Epidermal melanocyte (primary cell): ENCODE measurements around the gene RPTOR.

Source experiments
- DNase-seq: peaks from one replicate; pipeline ENCODE4 v3.0.0; 2011; ENCODE audit warnings: low spot score; ENCODE audit not compliant: insufficient read length

The RPTOR gene

DNA sequence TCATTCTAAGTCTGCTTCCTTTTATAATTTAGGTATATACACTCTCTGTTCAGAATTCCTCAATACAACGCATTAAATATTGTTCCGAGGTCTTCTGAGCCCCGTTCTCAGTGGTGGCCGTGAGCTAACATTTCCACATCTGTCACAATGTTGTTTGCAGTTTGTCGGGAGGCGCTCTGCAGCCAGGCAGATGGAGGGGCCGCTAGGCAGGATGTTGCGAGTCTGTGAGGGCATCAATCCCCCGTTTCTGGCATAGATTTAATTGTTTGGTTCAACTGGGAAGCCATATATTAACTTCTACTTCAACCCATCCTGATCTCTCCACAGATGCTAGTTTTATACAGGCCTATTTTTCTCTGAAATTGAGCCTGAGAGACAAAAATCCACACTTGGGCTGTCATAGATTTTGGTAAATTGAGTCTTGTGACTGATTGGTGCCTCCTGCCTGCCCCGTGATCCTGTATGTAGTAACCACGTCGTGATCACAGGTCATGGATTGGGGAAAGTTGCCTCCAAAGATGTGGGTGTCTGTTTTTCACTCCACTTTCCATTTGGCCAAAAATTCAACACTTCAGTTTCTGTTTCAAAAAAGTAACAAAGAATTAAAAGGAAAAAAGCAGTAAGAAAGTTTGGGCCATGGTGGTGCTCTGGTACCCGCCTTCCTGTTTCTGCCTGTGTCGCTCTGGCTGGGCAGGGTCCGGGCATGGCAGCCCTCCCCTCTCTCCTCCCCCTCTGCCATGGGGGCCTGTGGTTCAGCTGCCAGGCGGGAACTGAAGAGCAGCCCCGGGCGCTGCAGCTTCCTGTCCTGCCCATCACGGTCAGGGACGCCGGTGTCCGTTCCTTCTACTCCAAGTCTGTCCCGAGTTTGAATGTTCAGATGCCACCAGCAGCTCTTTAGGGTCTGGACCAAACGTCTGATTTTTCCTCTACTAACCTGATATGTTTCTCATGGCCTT, 41.5 kb downstream of the RPTOR start:
- peak; percentile 77 for DNase-seq

DNA sequence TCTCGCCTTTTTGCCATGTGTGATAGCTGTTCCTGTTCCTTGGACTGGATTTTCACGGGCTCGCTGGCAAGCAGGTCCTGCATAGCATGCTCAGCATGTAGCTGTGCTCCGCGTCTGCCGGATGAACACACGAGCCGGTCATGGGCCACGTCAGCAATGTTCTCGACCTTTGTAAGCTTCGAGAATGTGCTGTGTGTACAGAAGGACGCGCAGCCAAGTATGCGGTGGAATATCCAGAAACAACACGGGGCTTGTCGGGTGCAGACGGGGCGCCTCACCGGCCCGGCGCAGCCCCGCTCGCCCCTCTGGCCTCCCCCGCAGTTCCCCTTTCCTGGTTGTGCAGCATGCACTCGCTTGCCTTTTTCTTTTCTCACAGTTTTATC, 42.2 kb downstream of the RPTOR start:
- no peak for DNase-seq

DNA sequence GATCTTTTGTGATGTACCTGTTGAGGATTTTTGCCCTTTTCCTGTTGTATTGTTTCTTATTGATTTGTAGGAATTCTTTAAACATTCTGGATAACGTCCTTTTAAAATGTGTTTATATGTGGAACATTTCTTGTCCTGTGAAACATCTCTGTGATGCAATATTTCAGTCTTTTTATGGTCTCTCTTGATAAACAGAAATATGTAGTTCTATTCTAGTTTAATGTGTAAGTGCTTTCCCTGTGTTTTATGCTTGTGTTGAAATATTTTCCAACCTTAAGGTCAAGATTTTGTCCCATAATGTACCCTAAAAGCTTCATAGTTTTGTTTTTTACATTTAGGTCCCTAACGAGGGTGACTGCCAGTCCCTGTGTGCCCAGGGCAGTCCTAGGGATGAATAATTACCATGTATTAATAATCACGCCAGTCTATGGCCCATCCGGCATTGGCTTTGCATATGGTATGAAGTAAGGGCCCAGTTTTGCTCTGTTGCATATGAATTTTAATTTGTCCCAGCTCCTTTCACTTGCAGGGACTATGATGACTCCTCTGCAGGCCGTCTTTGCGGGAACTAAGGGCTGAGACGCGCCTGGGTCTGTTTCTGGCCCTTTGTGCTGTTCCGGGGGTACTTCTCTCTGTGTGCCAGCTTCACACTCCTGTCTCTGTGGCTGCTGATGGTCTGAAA, 44.2 kb downstream of the RPTOR start:
- peak; percentile 18 for DNase-seq

DNA sequence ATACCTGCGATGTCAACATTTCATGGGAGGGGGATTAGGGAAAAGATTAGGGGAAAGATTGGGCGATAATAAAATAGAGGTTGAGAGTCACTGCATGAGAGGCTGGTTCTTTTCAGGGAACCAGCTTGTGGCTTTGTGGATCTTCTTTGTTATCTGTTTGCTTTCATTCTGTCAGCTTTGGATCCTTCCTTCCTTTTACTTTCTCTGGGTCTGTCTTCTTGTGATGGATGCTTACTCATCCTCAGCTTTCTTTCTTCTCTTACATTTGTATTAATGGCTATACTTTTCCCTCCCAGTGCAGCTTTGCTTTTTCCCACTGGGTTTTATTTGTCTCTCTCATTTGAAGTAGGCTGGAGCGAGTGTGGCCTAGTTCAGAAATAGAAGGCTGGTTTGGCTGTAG, 47.1 kb downstream of the RPTOR start:
- no peak for DNase-seq

DNA sequence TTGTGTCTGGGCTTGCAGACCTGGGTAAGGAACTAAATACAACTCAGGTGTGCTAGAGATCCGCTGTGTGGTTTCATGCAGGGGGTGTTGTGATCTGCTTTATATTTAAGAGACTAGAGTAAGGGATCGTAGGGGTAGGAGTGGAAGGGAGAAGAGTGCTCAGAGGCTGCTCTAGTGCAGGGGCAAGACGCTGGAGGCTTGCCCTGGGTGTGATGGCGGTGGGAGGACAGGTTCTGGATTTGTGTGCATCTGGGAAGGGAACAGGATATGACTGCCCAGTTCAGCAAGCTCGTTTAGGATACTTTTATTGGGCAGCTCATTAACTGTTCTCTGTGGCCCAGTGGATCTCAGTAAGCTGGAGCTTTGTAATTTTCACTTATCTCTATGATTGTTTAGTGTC, 47.6 kb downstream of the RPTOR start:
- peak; percentile 3 for DNase-seq

DNA sequence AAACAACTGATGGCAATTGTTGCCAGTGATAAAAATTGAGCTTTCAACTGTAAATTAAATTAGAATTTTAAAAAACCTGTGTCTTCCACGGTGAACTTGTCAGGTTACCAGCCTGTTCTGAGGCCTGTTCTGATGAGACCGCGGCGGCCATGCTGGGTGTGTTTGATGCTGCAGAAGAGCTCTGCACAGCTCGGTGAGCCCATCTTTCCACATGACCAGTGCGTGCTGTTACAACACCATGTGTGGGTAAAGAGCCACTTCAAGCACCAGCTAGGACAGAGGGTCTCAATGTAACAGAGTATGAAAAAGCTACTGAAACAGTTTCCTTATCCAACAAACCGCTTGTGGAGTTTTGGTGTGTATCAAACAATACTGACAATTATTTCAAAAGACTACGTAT, 48.5 kb downstream of the RPTOR start:
- peak; percentile 1 for DNase-seq

DNA sequence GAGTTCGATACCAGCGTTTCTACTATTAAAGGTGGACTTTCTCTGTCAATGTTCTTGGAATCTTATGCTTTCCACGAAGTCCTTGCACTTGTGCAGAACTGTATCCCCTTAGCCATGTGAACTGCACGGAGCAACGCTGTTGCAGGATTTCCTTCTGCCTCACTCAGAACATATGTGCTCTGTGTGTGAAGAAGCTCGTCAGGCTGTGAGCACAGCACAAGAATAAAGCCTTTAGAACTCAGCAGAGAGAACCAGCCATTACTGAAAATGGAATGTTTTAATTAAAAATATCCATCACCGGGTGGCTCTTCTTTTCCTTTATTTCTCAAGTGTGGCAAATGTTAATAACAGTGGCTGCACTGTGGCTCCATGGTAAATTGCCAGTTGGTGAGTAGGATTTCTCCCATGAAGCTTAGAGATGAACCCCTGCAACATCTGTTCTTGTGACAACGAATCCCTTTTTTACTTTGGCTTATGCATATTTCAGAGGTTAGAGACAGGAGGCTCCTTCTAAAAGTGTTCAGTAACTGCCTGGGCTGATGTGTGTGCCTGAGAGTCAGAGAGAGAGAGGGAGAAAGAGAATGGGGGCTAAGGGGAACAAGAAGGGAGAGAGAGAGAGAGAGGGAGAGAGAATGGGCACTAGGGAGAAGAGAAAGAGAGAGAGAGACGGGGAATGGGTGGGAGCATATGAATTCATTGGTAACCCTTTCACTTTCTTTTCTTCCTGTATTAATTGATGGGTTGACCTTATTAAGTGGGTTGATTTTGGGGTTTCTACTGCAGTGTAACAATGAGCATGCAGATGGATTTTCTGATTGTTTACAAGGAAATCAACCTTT, 50.0 kb downstream of the RPTOR start:
- DNase-seq: peak; percentile 26

DNA sequence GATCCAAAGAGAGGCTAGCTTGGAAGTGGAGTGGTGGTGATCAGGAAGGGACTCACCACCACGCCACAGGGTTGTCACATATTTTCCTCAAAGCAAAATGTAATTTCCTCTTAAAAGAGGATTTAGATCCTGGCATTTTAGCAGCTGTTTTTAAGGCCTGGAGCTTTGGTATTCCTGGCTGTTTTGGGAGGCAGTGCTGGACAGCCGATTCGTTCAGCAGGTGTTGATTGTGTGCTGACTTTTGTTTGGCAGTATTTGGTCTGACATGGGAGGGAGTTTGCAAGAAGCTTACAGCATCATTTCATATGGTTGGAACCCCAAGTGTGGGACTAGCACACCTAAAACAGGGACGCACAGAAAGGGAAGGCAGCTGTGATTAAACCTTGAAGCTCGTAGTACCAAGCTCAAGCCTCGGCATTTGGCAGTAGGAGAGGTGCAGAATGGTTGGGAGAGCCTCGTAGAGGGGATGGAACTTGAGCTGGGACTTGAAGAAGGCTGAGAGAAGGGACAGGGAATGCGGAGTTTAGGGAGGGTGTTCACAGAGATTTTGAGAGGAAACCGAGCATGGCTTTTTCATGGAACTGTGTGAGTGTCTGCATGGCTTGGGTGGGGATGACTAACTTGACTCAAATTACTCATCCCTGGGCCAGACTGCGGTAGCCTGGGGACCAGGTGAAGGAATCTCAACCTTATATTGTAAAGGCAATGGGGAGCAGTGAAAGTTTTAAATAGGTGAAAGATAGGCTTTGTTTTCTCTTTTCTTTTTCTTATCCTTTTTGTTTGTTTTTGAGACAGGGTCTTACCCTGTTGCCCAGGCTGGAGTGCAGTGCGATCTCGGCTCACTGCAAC, 52.3 kb downstream of the RPTOR start:
- DNase-seq: peak; percentile 15

DNA sequence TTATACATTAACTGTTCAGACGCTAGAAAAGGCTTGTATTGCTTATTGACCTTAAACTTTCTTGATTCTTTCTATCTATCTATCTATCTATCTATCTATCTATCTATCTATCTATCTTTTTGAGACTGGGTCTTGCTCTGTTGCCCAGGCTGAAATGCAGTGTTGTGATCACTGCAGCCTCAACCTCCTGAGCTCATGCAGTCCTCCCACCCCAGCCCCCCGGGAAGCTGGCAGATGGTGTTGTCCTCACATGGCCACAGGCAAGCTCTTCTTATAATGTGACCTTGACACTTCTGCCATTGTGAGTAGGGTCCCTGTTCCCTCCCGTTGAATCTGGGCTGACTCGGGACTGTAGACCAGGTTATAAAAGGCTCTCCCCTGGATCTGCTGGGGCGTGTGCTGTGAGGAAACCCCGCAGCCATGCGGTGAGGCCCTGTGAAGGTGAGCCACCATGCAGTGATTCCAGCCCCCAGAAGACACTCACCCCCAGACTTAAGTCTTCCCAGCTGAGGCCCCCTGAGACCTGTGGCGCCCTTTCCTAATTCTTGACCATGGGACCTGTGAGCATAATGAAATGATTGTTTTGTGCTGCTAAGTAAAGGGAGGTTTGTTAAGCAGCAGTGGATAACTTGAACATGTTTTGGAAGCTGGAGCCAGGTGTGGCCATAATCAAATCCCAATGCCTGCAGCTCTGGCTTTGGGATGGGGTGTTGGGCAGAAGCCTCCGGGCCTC, 54.3 kb downstream of the RPTOR start:
- DNase-seq: peak; percentile 8

DNA sequence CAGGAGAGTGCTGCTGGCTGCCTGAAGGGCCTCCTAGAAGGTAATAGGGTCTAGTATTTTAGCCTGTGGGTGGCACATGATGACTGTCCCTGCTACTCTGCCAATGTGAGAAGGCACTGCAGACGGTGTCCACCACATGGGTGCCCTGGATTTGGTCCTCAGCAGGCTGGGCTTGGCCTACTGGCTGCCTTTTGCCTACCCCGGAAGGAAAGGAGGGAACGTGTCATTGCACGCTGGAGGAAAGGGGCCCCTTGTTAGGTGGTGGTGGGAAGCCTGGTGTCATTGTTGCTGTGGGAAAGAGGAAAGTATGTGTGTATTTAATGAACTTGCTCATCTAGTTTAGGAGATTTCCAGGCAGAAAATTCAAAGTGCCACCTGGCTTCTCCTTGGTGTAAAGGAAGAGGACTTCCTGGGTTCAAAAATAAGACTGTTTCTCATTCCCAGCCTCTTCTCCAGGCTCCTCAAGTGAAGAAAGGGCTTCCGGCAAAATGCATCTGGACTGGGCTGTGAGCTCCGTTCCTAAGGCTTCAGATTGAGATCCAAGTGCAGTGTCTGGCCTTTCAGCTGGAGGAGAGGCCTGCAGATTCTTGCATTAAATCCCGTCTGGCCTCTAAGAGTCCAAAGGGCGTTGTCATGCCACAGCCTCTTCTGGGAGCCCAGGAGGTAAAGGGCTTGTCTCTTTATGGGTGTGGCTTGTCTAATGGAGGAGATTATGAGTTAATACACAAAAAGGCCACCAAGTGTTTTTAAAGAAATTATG, 55.1 kb downstream of the RPTOR start:
- peak; percentile 8 for DNase-seq

DNA sequence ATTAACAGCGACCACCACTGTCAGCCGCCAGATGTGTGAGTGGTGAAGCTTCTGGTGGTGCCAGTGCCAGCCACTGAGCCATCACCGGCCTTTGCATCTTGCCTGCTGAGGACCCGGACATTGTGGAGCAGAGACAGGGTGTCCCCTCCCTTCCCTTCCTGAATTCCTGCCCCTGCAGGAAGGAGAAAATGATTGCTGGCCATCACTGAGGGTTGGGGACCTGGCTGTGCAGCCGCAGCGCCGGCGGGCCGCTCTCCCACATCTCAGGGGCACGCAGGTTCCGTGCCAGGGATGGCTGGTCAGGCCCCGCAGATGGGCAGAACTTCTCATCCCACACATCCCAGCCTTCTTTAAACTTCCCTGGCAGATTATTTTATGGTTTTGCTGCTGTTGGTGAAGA, 56.5 kb downstream of the RPTOR start:
- no peak for DNase-seq

DNA sequence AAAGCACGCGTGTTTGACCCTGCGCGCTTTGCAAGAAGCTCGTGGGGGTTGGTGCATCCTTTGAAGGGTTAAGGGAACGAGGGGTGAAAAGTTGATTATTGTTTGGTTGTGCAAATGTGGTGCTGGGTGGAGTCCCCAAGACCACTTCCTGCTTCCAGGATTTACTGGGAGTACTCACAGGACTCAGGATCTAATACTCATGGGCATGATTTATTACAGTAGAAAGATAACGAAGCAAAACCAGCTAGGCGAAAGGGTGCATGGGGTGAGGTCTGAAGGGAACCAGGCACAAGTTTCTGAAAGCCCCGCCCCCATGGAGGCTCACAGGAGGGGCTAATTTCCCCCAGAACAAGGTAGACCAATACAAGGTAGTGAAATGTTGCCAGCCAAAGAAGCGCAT, 58.8 kb downstream of the RPTOR start:
- peak; percentile 7 for DNase-seq

DNA sequence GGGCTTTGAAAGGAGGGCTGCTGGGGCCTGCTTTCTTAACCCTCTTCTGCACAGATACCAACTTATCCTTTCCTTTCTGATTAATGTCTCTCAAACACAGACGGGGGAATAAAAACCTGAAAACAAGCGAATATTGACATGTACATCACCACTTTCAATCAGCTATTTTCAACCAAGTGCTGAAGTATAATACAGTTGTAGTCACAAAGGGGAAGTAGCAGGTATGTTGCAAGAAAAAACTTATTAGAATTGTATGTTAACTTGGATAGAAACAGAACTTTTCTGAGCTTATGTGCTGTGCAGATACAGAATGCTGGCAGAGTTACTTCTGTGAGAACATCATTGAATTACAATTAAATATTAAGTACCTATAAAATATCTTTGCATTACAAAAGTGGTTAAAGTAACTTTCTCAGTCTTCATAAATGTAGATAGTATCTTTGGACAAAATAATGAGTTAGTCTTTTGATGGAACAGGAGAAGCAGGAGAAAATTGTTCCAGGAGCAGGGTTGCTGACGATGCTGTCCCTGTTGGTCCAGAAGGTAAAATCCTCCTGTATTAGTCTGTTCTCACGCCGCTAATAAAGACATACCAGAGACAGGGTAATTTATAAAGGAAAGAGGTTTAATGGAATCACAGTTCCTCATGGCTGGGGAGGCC, 59.5 kb downstream of the RPTOR start:
- peak; percentile 5 for DNase-seq

DNA sequence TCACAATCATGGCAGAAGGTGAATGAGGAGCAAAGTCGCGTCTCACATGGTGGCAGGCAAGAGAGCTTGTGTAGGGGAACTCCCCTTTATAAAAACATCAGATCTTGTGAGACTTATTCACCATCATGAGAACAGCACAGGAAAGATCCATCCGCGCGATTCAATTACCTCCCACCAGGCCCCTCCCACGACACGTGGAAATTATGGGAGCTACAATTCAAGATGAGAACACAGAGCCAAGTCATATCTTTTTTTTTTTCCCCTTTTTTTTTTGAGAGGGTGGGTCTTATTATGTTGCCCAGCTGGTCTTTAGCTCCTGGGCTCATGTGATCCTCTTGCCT, 60.0 kb downstream of the RPTOR start:
- no peak for DNase-seq

DNA sequence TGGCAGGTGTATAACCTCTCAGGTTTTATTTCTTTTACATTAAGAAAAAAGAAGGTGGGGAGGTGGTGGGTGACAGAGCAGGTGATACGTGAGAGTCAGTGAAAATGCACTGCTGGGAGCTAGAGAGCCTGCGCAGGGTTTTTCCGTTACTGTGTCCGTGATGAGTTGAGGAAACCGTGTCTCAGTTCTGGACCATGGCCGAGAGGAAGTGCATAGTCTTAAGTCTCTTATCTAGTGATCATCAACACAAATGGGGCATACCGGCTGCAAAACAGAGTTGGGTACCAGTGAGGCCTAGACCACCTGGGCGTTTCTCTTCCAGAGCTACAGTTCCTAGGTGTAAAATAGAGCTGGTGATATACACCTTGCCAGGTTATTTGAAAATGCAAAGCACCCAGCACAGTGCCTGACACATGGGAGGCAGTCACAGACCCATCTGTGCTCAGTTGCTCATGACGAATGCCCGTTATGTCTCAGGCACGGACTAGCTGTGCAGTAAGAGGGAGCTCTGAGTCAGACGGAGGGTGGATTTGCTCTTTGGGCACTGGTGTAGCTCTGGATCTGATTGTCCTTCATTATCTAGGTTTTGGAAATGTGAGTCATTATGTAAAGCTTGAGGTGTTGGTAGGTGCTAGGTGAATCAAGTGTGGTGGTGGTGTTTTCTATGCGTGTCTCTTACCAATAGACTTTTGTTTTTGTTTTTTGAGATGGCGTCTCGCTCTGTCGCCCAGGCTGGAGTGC, 60.9 kb downstream of the RPTOR start:
- peak; percentile 13 for DNase-seq

DNA sequence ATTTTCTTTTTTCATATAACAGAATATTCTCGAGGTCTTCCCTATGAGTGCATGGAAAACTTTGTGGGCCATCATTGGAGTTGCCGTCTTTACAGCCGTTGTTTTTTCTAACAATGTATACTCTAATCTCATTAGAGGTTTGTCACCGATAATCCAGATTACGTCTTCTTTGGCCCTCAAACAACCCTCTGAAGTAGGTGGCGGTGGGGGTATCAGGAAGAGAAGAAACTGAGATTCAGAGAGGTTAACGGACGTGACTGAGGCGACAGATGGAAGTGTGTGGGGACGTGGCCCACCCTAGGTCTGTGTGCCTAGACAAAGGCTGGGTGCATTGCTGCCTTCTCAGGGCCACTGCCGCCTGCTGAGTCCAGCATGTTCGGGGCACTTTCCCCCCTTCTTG, 63.7 kb downstream of the RPTOR start:
- no peak for DNase-seq

DNA sequence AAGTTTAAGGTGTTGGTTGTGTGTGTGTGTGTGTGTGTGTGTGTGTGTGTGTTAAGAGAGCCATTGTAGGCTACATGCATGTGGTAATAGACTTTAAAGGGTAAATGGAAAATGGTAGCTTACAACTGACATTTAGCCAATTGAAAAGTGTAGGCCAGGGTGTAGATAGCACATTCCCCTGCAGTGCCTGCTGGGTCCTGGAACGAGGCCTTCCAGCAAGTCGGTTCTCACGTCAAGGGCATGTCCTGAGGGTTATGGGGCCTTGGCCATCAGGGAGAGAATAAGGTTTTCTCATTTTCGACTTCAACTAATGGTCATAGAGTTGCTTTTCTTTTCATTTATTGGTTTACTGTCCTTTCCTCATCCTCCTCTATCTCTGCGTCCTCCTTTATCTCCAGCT, 65.1 kb downstream of the RPTOR start:
- no peak for DNase-seq

DNA sequence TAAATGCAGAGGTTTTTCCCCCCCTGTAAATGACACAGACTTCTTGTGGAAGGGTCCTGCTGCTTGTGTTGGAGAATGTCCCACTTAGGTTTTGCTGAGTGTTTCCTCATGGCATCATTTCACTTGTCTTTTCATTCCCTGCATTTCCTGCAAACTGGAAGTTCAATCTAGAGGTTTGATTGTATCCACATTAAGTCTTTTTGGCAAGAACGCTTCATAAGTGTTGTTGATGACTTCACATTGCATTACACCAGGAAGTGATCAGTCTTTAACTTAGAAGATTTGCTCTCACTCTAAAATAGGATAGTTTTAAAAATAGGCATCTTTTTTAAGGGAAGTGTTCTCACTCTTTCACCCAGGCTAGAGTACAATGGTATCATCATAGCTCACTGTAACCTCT, 67.2 kb downstream of the RPTOR start:
- no peak for DNase-seq
